IMR-90 (cell line): ENCODE data around the gene METAP2. TPM values are rescaled to one million over a fixed set of nuclear protein-coding genes. Genes with fewer than 3 reads are reported as not detected.

Experiments used
- ATAC-seq: fragments of 200-7000 bp; cut with Tn5 transposase; 2 replicates; pipeline ENCODE4 v1.9.1; 2020; ENCODE audit warnings: low read depth, mild to moderate bottlenecking, moderate library complexity
- BruUV-seq: library from RNA; stranded (reverse); fragments of 400-500 nt; replicated peaks from 2 replicates; lab custom pipeline; 2021; lab: Mats Ljungman, UMichigan
- CTCF ChIA-PET: fragments of 300-600 bp; formaldehyde crosslinking; extraction: SDS; loops from one replicate; lab custom pipeline; 2021; ENCODE audit warnings: antibody characterized with exemption; lab: Yijun Ruan, JAX
- POLR2A ChIA-PET: fragments of 300-600 bp; sonication (Branson Sonifier 250); formaldehyde crosslinking; loops from one replicate; lab custom pipeline; 2022; ENCODE audit warnings: antibody characterized with exemption; ENCODE audit not compliant: unreplicated experiment; lab: Charles Lee
- DNase-seq: peaks from one replicate; pipeline ENCODE4 v3.0.0; 2013
- H2AFZ ChIP-seq: replicated peaks from 2 replicates; pipeline ENCODE3; 2013; ENCODE audit warnings: low read length, mild to moderate bottlenecking; ENCODE audit not compliant: poor library complexity
- H2AK5ac ChIP-seq: 2 replicates; pipeline ENCODE4 v1.6.1; 2013; ENCODE audit warnings: low read depth, low read length, inconsistent platforms
- H2AK9ac ChIP-seq: replicated peaks from 2 replicates; pipeline ENCODE3; 2013; ENCODE audit warnings: mild to moderate bottlenecking, low read depth, low read length, moderate library complexity; ENCODE audit not compliant: poor library complexity
- H2BK120ac ChIP-seq: 2 replicates; pipeline ENCODE4 v1.6.1; 2013; ENCODE audit warnings: low read depth, low read length, inconsistent platforms
- H2BK15ac ChIP-seq: 3 replicates; pipeline ENCODE4 v1.6.1; 2013; ENCODE audit warnings: low read depth, low read length, inconsistent platforms
- H2BK20ac ChIP-seq: 2 replicates; pipeline ENCODE4 v1.6.1; 2013; ENCODE audit warnings: low read depth, mild to moderate bottlenecking, inconsistent platforms, low read length, moderate library complexity
- H2BK5ac ChIP-seq: 2 replicates; pipeline ENCODE4 v1.6.1; 2013; ENCODE audit warnings: mild to moderate bottlenecking, low read depth, low read length, inconsistent platforms; ENCODE audit not compliant: poor library complexity, severe bottlenecking
- H3K14ac ChIP-seq: replicated peaks from 2 replicates; pipeline ENCODE4 v1.6.1; 2013; ENCODE audit warnings: low read depth, low read length, inconsistent platforms
- H3K18ac ChIP-seq: 2 replicates; pipeline ENCODE4 v1.6.1; 2013; ENCODE audit warnings: low read depth, low read length, control low read depth
- H3K23ac ChIP-seq: 2 replicates; pipeline ENCODE4 v1.6.1; 2013; ENCODE audit warnings: low read depth, low read length, inconsistent platforms
- H3K27ac ChIP-seq: 2 replicates; pipeline ENCODE4 v1.5.1; 2013; ENCODE audit warnings: mild to moderate bottlenecking, control low read depth, low read length; ENCODE audit not compliant: insufficient read depth
- H3K27me3 ChIP-seq: 2 replicates; pipeline ENCODE4 v1.6.1; 2013; ENCODE audit warnings: low read length; ENCODE audit not compliant: control insufficient read depth, insufficient read depth
- H3K36me3 ChIP-seq: 2 replicates; pipeline ENCODE4 v1.6.1; 2013; ENCODE audit warnings: low read length, mixed read lengths; ENCODE audit not compliant: control insufficient read depth, insufficient read depth
- H3K4ac ChIP-seq: 2 replicates; pipeline ENCODE4 v1.6.1; 2013; ENCODE audit warnings: low read depth, low read length, inconsistent platforms
- H3K4me1 ChIP-seq: 2 replicates; pipeline ENCODE4 v1.6.1; 2013; ENCODE audit warnings: low read length, mixed read lengths; ENCODE audit not compliant: control insufficient read depth, insufficient read depth
- H3K4me2 ChIP-seq: 2 replicates; pipeline ENCODE4 v1.6.1; 2013; ENCODE audit warnings: low read depth, mild to moderate bottlenecking, control low read depth, low read length, moderate library complexity
- H3K4me3 ChIP-seq: 2 replicates; pipeline ENCODE4 v1.5.1; 2013; ENCODE audit warnings: low read depth, mild to moderate bottlenecking, control low read depth, low read length, moderate library complexity; ENCODE audit not compliant: insufficient read depth
- H3K56ac ChIP-seq: 2 replicates; pipeline ENCODE4 v1.6.1; 2013; ENCODE audit warnings: low read length, inconsistent platforms; ENCODE audit not compliant: insufficient read depth; ENCODE audit errors: extremely low read depth
- H3K79me1 ChIP-seq, 2 experiments: 2 replicates each; pipeline ENCODE4 v1.6.1; 2013; ENCODE audit warnings: low read length in 2 of 2, inconsistent platforms in 1 of 2, low read depth in 1 of 2
- H3K9ac ChIP-seq: 2 replicates; pipeline ENCODE4 v1.6.1; 2013; ENCODE audit warnings: low read depth, low read length, control low read depth
- H3K9me1 ChIP-seq: 2 replicates; pipeline ENCODE4 v1.6.1; 2013; ENCODE audit warnings: low read length, inconsistent platforms; ENCODE audit not compliant: insufficient read depth
- H3K9me3 ChIP-seq: 2 replicates; pipeline ENCODE4 v1.6.1; 2013; ENCODE audit warnings: low read length; ENCODE audit not compliant: control insufficient read depth, insufficient read depth
- H4K20me1 ChIP-seq: 2 replicates; pipeline ENCODE4 v1.6.1; 2013; ENCODE audit warnings: low read length, inconsistent platforms; ENCODE audit not compliant: insufficient read depth
- H4K5ac ChIP-seq: 2 replicates; pipeline ENCODE4 v1.6.1; 2013; ENCODE audit warnings: mild to moderate bottlenecking, low read depth, low read length, control low read depth
- H4K8ac ChIP-seq, 2 experiments: 2 replicates each; pipeline ENCODE4 v1.6.1; 2013; ENCODE audit warnings: low read depth in 2 of 2, low read length in 2 of 2, control low read depth in 1 of 2, inconsistent platforms in 1 of 2
- H4K91ac ChIP-seq: 2 replicates; pipeline ENCODE4 v1.6.1; 2013; ENCODE audit warnings: low read depth, low read length, inconsistent platforms; ENCODE audit not compliant: insufficient read depth
- CEBPB ChIP-seq: IDR thresholded peaks from 2 replicates; pipeline ENCODE4 v1.6.1; 2012; ENCODE audit warnings: low read depth, low read length, improper control_type of control experiment
- FOS ChIP-seq: fragments of 150-350 bp; IDR thresholded peaks from 2 replicates; pipeline ENCODE4 v1.6.1; 2016; ENCODE audit warnings: low read depth, low read length
- MAFK ChIP-seq: IDR thresholded peaks from 2 replicates; pipeline ENCODE4 v1.6.1; 2012; ENCODE audit warnings: low read depth, low read length, improper control_type of control experiment
- MAZ ChIP-seq: IDR thresholded peaks from 2 replicates; pipeline ENCODE4 v1.6.1; 2012; ENCODE audit warnings: low read depth, mild to moderate bottlenecking, low read length, improper control_type of control experiment, moderate library complexity, borderline replicate concordance
- MXI1 ChIP-seq: IDR thresholded peaks from 2 replicates; pipeline ENCODE4 v1.6.1; 2012; ENCODE audit warnings: low read depth, mild to moderate bottlenecking, low read length, moderate library complexity, borderline replicate concordance
- NFE2L2 ChIP-seq: fragments of 150-350 bp; IDR thresholded peaks from 2 replicates; pipeline ENCODE4 v1.6.1; 2016; ENCODE audit warnings: low read depth, mild to moderate bottlenecking, low read length
- RFX5 ChIP-seq: IDR thresholded peaks from 2 replicates; pipeline ENCODE4 v1.8.0; 2012; ENCODE audit warnings: low read depth, mild to moderate bottlenecking, low read length, moderate library complexity
- WGBS, 2 experiments: methylation state at CpG; one replicate each; pipeline versions ENCODE4 v1.1.5 to v1.1.7; 2013; ENCODE audit warnings: missing lambda C conversion rate in 2 of 2; ENCODE audit not compliant: insufficient read length in 1 of 2; ENCODE audit errors: extremely low coverage in 2 of 2; 5-methylcytosine and 5-hydroxymethylcytosine counted together
- dilution Hi-C: fragments of 300-500 bp; cut with HindIII; formaldehyde crosslinking; loops from one replicate; pipeline ENCODE4 v1.14.3; 2018; ENCODE audit warnings: low sequenced_read_pairs; ENCODE audit not compliant: unreplicated experiment
- in situ Hi-C: fragments of 300-500 bp; cut with MboI; formaldehyde crosslinking; loops from 3 replicates; pipeline ENCODE4 v1.14.3; 2019; ENCODE audit warnings: low sequenced_read_pairs, inconsistent platforms, mixed read lengths
- intact Hi-C: fragments of 100-400 bp; cut with micrococcal nuclease; formaldehyde crosslinking; loops from 2 replicates; pipeline ENCODE4 v1.10.0; 2022
- polyA plus RNA-seq, 3 experiments: library from polyadenylated mRNA; depleted of rRNA; stranded (reverse); fragments of >200 nt; gene quantifications; 2 replicates each; pipeline ENCODE4 v1.2.3, GENCODE V29; 2012; ENCODE audit warnings: low replicate concordance in 1 of 3
- total RNA-seq: library from RNA; depleted of rRNA; stranded (reverse); fragments of >200 nt; gene quantifications from 2 replicates; pipeline ENCODE4 v1.2.3, GENCODE V29; 2012

Gene METAP2
- total and polyA plus RNA-seq, 2 of the 4 experiments (the other 2 are of a cell fraction): 62.5 to 72.9 TPM

DNA sequence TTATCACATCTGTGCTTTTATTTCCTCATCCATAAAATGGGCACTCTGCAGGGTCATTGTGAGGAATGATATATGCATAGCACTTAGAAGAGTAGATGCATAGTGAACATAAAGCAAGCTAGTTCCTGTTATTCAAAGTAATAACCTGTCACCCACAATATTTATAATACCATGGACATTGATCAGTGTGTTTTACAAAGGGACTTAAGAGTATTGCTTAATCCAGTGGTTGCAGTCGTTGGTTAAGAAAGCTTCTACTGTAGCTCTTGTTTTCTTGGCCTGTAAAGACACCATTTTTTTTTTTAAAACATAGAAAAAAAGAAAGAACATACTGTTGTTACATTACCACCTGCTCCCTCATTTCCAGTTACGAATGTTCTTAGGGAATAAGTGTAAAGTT lies 13.1 kb downstream of the METAP2 start:
- CTCF ChIA-PET: no interaction called here
- ATAC-seq: no peak

More for the DNA sequence above, 13.1 kb downstream of the METAP2 start:
- intact Hi-C loops (no loop called here), dilution Hi-C loops (no loop called here), in situ Hi-C loops (no loop called here)
- Histone ChIP-seq H3K27me3 (no peaks in the 10 kb centered on the region), H3K23ac (no peak overlapping the region), H2BK120ac (no peak overlapping the region), H3K27ac (no peak overlapping the region), H3K4me1 (peaks cover 2% of the 10 kb centered on the region), H2AK9ac (no peak overlapping the region), H3K36me3 (peaks cover 23% of the 10 kb centered on the region), H3K9me3 (no peaks in the 10 kb centered on the region), H3K4me3 (no peak overlapping the region), H2BK5ac (no peak overlapping the region), H3K9ac (no peak overlapping the region), H3K4ac (no peak overlapping the region), H2BK15ac (no peak overlapping the region), H3K56ac (no peak overlapping the region), H4K20me1 (peaks cover 22% of the 10 kb centered on the region; the same call in 1 of the 2 replicates), H3K14ac (no peak overlapping the region), H3K79me1 (peaks cover 18 to 46% of the 10 kb centered on the region in 2 experiments), H4K8ac (no peak overlapping the region), H3K18ac (no peak overlapping the region), H2AFZ (no peak overlapping the region), H4K5ac (no peak overlapping the region), H3K4me2 (no peak overlapping the region), H3K9me1 (peaks cover 5% of the 10 kb centered on the region), H2AK5ac (no peak overlapping the region), H4K91ac (no peak overlapping the region), H2BK20ac (no peak overlapping the region)
- WGBS, 2 experiments: no CpG with 5 or more reads among the region's 2 CpGs
- DNase-seq: no peak
- TF ChIP-seq CEBPB (0 out of 2 replicates have a peak, but pooled peaks have one; percentile 19), FOS (no peak), NFE2L2 (no peak), MAFK (no peak), MXI1 (no peak), MAZ (no peak), RFX5 (no peak)
- BruUV-seq: no TSS peak
- POLR2A ChIA-PET: no interaction called here
